Mesodermal cell (in vitro differentiated cells): ENCODE data around the gene IPO9.
"Not testable (repeated sequence)": the region's sequence is repeated elsewhere in the genome, so short reads cannot be mapped to it uniquely, and the experiment has no call there.

Source experiments
- H3K27ac ChIP-seq: 2 replicates; pipeline ENCODE4 v1.7.0; 2013; ENCODE audit warnings: mild to moderate bottlenecking, low read depth, low read length, moderate library complexity; ENCODE audit not compliant: severe bottlenecking
- H3K36me3 ChIP-seq: 2 replicates; pipeline ENCODE4 v1.7.1; 2013; ENCODE audit warnings: mild to moderate bottlenecking, low read length, moderate library complexity; ENCODE audit not compliant: control insufficient read depth, insufficient read depth
- H3K4me1 ChIP-seq: one replicate; pipeline ENCODE4 v1.7.1; 2013; ENCODE audit warnings: mild to moderate bottlenecking, low read length; ENCODE audit not compliant: insufficient read depth, control insufficient read depth, poor library complexity, severe bottlenecking
- H3K4me3 ChIP-seq: 2 replicates; pipeline ENCODE4 v1.7.0; 2013; ENCODE audit warnings: low read length, control low read depth, mild to moderate bottlenecking; ENCODE audit not compliant: insufficient read depth, poor library complexity, severe bottlenecking; ENCODE audit errors: extremely low read depth
- H3K9me3 ChIP-seq: 2 replicates; pipeline ENCODE4 v1.7.1; 2013; ENCODE audit warnings: mild to moderate bottlenecking, low read length, moderate library complexity; ENCODE audit not compliant: control insufficient read depth
- WGBS, 2 experiments: methylation state at CpG; one replicate each; pipeline ENCODE4 v1.1.5; 2013; ENCODE audit warnings: missing lambda C conversion rate in 2 of 2; ENCODE audit not compliant: insufficient coverage in 2 of 2; 5-methylcytosine and 5-hydroxymethylcytosine counted together

The IPO9 gene

DNA sequence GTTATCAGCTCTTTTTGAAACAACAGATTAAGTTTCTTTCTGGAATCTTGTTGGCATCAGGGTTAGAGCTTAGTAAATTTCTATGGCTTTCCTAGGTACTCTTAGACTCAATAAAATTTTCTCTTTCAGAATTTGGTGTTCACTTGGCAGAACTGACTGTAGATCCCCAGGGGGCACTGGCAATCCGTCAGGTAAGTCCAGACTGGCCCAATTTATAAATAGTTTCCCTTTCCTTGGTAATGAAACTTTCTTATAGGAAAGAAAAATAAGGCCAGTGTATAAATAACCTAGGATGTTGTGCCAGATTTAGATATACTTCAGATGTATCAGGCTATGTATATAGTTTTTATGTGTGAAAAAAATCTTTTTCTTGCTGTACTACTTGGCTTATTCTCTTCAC lies 18.2 kb downstream of the IPO9 start:
- Histone ChIP-seq H3K27ac (no peak overlapping the region), H3K4me3 (no peak overlapping the region), H3K36me3 (peaks cover 61% of the 10 kb centered on the region), H3K9me3 (no peaks in the 10 kb centered on the region), H3K4me1 (peaks cover 25% of the 10 kb centered on the region)
- WGBS, 2 experiments, result 100% methylated on average over 1 of the region's 1 CpG; no CpG with 5 or more reads in 1 of the 2 experiments

DNA sequence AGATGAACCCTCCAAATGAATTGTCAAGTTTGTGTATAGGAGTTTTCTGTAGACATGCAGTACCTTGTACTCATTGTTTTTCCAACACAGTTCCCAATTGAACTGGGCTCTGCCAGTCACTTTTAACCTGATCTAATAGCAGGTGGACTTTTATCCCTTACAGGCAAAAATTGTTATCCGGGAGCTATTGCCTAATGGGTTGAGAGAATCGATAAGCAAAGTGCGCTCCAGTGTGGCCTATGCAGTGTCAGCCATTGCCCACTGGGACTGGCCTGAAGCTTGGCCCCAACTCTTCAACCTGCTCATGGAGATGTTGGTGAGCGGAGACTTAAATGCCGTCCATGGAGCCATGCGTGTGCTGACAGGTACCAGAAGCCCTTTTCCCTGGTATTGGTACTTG lies 19.3 kb downstream of the IPO9 start:
- H3K4me1 ChIP-seq, result peaks cover 25% of the 10 kb centered on the region
- H3K27ac ChIP-seq, result no peak overlapping the region
- H3K9me3 ChIP-seq, result no peaks in the 10 kb centered on the region
- no peak overlapping the region for H3K4me3 ChIP-seq
- WGBS, 2 experiments, result 98 to 99% methylated on average over 6 of the region's 6 CpGs
- peaks cover 63% of the 10 kb centered on the region for H3K36me3 ChIP-seq

DNA sequence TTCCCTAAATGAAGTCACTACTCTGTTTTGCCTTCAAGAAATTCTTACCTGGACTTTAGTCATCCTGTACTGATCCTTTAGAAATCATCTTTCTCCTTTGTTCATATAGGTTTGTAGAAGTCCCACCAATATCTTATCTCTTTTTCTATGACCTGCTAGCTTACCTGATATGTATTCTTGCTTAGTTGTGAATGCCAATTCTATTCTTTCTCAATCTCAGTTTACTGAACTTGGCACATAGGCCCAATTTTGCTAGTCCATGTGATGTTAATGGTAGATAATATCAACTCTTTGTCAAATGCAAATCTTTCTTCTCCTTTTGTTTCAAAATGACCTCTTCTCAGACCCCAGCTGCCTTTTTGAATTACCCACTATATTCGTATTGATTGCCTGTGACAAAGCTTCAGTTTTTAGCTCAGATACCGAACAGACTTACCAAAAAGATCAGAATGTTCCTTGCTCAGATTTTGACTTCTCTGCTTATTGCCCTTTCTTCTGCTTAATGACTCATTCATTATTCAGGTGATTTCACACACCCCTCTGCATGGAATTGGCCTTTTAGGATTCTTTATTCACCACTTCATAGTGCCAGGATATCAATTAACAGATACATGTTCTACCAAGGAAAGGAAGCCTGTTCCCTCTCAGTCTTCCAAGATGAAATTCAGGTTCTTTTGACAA lies 20.6 kb downstream of the IPO9 start:
- Histone ChIP-seq H3K4me1 (peaks cover 25% of the 10 kb centered on the region), H3K27ac (peak overlapping the region; percentile 80), H3K9me3 (no peaks in the 10 kb centered on the region), H3K36me3 (peaks cover 72% of the 10 kb centered on the region), H3K4me3 (no peak overlapping the region)
- 93 to 100% methylated on average over 2 of the region's 2 CpGs for WGBS, 2 experiments

DNA sequence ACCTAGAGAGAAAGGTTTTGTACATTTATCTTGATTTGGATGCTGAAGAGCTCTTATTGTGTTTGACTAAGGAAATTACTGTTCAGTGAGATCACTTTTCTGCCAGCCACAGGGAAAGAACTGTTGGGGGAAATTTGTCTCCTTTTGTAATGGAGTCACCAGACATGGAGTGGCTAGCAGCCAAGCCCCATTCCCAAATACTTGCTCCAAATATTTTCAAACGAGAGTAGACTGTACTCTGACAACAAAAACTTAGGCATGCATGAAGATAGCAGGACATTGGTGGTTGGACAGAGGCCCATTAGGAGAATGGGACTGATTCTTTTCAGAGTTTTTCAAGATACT lies 21.1 kb downstream of the IPO9 start:
- H3K36me3 ChIP-seq, result peaks cover 77% of the 10 kb centered on the region
- no peaks in the 10 kb centered on the region for H3K9me3 ChIP-seq
- peaks cover 25% of the 10 kb centered on the region for H3K4me1 ChIP-seq
- peak overlapping the region; percentile 80 for H3K27ac ChIP-seq
- no peak overlapping the region for H3K4me3 ChIP-seq
- WGBS, 2 experiments, result no CpG with 5 or more reads among the region's 1 CpG

DNA sequence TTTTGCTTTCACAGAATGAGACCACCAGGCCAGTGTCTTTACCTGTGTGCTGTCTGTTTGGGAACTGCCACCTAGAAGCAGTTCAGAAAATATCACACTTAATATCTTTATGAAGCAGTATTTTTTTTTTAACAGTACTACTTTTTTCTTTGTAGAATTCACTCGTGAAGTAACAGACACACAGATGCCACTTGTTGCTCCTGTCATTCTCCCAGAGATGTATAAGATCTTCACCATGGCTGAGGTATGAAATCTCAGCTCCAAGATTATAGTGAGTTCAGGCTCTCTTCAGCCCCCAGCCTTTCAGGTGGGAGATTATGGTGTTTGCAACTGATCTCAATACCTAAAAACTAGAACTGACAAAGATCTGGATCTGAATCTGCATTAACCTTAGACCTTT lies 23.0 kb downstream of the IPO9 start:
- Histone ChIP-seq H3K36me3 (peaks cover 88% of the 10 kb centered on the region), H3K27ac (no peak overlapping the region), H3K4me3 (no peak overlapping the region), H3K4me1 (peaks cover 25% of the 10 kb centered on the region), H3K9me3 (no peaks in the 10 kb centered on the region)
- no CpG with 5 or more reads among the region's 1 CpG for WGBS, 2 experiments

DNA sequence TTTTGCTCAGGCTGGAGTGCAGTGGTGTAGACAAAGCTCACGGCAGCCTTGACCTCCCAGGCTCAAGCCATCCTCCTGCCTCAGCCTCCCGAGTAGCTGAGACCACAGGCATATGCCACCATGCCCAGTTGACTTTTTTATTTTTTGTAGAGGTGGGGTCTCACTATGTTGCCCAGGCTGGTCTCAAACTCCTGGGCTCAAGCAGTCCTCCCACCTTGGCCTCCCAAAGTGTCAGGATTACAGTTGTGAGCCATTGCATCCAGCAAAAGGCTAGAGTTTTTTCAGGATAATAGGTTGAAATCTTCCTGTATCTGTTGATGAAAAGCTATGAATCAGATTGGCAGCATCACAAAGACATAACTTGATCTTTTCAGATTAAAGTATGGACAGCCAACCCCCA lies 27.8 kb downstream of the IPO9 start:
- 89% methylated on average over 1 of the region's 2 CpGs; no CpG with 5 or more reads in 1 of the 2 experiments for WGBS, 2 experiments
- H3K27ac ChIP-seq, H3K4me3 ChIP-seq, H3K9me3 ChIP-seq, H3K4me1 ChIP-seq: not testable (repeated sequence)
- H3K36me3 ChIP-seq, result peaks cover 98% of the 10 kb centered on the region

DNA sequence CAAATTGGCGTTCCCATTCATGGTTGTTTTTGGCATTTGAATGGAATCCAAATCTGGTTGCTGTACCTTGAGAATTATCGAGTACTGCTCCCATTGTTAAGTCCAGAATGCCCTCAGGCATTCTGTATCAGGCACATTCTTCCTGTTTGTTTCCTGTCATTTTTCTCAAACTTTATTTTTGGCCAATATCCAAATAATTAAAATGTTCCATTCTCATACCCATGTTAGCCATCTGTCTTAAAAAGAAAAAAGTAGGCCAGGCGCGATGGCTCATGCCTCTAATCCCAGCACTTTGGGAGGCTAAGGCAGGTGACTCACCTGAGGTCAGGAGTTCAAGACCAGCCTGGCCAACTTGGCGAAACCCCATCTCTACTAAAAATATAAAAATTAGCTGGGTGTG lies 30.5 kb downstream of the IPO9 start:
- 92 to 100% methylated on average over 4 of the region's 5 CpGs for WGBS, 2 experiments
- Histone ChIP-seq H3K36me3 (peaks cover 98% of the 10 kb centered on the region), H3K9me3 (no peaks in the 10 kb centered on the region), H3K4me1 (no peaks in the 10 kb centered on the region), H3K27ac (no peak overlapping the region), H3K4me3 (no peak overlapping the region)

DNA sequence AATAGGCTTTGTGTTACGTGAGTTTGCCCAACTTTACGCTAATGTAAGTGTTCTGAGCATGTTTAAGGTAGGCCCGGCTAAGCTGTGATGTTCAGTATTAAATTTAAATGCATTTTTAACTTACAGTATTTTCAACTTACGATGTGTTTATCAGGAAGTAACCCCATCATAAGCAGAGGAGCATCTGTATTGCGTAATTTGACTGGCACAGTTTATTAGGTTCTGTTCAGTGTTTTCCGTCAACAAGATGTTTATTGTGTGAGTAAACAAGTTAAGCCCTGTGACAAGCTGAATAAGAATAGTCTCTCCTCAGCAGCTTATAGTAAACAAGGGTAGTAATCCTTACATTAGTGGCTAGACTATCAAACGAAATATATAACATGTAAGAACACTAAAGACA lies 32.5 kb downstream of the IPO9 start:
- Histone ChIP-seq H3K36me3 (peaks cover 96% of the 10 kb centered on the region), H3K9me3 (no peaks in the 10 kb centered on the region), H3K27ac (peak overlapping the region; percentile 41), H3K4me1 (no peaks in the 10 kb centered on the region), H3K4me3 (no peak overlapping the region)
- 83 to 100% methylated on average over 1 of the region's 7 CpGs for WGBS, 2 experiments

DNA sequence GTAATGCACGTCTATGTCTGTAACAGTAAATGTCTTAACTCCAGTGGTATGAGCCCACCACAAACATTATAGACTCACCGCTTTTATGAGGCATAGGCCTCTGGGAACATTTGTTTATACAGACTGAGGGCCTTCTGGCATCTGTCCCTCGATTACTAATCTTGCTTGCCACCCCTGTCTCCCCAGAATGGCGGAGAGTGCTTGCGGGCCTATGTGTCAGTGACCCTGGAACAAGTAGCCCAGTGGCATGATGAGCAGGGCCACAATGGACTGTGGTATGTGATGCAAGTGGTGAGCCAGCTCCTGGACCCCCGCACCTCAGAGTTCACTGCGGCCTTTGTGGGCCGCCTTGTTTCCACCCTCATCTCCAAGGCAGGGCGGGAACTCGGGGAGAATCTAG lies 41.4 kb downstream of the IPO9 start:
- WGBS, 2 experiments, result 98 to 100% methylated on average over 3 to 5 of the region's 10 CpGs
- Histone ChIP-seq H3K4me3 (no peak overlapping the region), H3K36me3 (peaks cover 92% of the 10 kb centered on the region), H3K27ac (no peak overlapping the region), H3K9me3 (no peaks in the 10 kb centered on the region), H3K4me1 (no peaks in the 10 kb centered on the region)

DNA sequence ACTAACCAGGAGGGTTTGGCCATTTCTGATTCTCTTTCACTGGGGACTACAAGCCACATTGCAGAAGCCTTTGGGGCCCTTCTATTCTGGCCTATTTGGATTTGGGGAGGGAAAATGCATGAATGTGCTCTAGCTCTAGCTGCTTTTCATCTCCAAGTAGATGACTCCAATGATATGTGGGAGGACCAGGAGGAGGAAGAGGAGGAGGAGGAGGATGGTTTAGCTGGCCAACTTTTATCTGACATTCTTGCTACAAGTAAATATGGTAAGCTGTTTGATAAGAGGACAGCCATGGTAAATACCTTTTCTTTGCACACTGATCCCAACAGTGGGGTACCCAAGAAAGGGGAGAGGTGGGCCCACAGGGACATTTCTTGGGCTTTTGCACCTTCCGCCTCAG lies 45.7 kb downstream of the IPO9 start:
- no peak overlapping the region for H3K4me3 ChIP-seq
- WGBS, 2 experiments, result 100% methylated on average over 1 of the region's 1 CpG; no CpG with 5 or more reads in 1 of the 2 experiments
- H3K27ac ChIP-seq, result peak overlapping the region; percentile 16
- H3K36me3 ChIP-seq, result peaks cover 86% of the 10 kb centered on the region
- H3K9me3 ChIP-seq, result no peaks in the 10 kb centered on the region
- no peaks in the 10 kb centered on the region for H3K4me1 ChIP-seq

DNA sequence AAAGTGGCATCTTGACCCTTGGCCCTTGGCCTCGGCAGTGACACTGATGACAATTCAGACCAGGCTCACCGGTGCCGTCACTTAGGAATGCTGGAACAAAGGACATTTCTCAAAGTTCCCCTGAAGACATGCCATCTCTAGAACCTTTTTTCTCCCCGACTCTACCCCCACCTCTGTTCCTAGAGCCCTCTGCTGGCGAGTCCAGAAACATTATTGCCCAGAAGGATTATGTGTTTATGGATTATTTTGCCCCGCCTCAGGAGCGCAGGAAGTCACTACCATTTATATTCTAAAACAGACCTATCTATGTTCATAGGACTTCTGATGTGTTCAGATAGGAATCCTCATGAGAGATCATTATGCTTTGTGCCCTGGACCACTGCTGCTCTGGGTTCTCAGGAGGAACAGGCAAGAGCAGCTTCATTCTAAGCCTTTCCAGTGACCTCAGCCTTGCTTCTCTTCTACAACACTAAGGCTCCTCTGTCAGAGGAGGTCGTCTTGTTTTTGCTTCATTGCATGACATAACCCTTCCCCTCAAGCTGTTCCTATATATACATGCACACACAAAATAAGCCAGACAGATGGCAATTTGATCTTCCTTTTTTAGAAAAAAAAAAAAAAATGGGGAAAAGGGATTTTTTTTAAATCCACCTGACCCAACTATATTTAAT lies 47.3 kb downstream of the IPO9 start:
- Histone ChIP-seq H3K36me3 (peaks cover 70% of the 10 kb centered on the region), H3K4me3 (no peak overlapping the region)
- WGBS, 2 experiments, result 93 to 95% methylated on average over 4 of the region's 8 CpGs

More for the DNA sequence above, 47.3 kb downstream of the IPO9 start:
- no peaks in the 10 kb centered on the region for H3K9me3 ChIP-seq
- H3K27ac ChIP-seq, result no peak overlapping the region
- H3K4me1 ChIP-seq, result no peaks in the 10 kb centered on the region
